SU-DHL-6 (cell line): ENCODE results near the gene AIFM1.

Experiments used
- CTCF ChIP-seq: fragments of 200-600 bp; sonication (generic); IDR thresholded peaks from one replicate; pipeline ENCODE4 v1.5.1; 2017; ENCODE audit warnings: antibody characterized with exemption, mild to moderate bottlenecking, low read length, moderate library complexity; ENCODE audit not compliant: insufficient read depth, poor library complexity, severe bottlenecking
- EZH2phosphoT487 ChIP-seq: fragments of 200-600 bp; sonication (generic), shearing (Covaris generic); conservative IDR thresholded peaks from 2 replicates; pipeline ENCODE4 v1.6.1; 2018; ENCODE audit warnings: mild to moderate bottlenecking, antibody characterized with exemption, low read length, moderate library complexity, mixed read lengths

- TF ChIP-seq EZH2phosphoT487 (no peak), CTCF (no peak)
These were observed 70.9 kb downstream of the AIFM1 start for GRCh38 chrX:130094696-130095095.
